GM19397 (cell line): Measurements from ENCODE around the gene SDR42E2.
"Not testable (repeated sequence)": the region's sequence is repeated elsewhere in the genome, so short reads cannot be mapped to it uniquely, and the experiment has no call there.

Experiments used
- ATAC-seq: cut with Tn5 transposase; IDR thresholded peaks from one replicate; pipeline ENCODE4 v1.9.1; 2021; ENCODE audit warnings: mild to moderate bottlenecking, moderate library complexity; ENCODE audit not compliant: unreplicated experiment

Gene SDR42E2

DNA sequence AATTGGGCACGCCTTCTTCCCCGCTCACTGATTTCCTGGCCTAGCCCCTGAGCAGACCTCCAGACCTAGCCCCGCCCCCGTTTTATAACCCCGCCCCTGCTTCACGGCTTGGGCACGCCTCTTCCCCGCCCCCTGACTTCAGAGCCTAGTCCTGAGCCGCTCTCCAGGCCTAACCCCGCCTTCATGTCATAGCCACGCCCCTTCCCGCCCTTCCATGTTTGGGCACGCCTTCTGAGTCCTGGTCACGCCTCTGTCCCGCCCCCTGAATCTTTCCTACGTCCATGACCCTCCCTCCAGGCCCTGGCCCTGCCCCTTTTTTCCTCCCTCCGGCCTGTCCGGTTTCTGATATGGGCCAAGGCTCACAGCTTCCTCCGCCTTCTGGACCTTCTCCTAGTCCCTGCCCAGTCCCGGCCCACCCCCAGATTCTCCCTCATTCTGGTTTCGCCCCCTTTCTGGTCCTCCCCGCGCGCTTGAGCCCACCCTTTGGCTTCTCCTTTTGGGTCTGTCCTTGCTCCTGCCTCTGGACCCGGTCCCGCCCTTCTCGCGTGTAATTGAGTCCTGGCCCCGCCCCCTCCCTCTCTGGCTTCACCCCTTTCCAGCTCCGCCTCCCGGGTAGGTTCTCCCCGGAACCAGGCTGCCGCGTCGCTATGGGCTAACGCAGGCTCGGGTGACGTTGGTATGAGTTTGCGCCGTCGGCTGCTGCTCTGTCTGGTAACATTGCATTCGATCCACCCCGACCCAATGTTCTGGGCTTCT is 28.6 kb downstream of the SDR42E2 start:
- ATAC-seq = peak; percentile 43

DNA sequence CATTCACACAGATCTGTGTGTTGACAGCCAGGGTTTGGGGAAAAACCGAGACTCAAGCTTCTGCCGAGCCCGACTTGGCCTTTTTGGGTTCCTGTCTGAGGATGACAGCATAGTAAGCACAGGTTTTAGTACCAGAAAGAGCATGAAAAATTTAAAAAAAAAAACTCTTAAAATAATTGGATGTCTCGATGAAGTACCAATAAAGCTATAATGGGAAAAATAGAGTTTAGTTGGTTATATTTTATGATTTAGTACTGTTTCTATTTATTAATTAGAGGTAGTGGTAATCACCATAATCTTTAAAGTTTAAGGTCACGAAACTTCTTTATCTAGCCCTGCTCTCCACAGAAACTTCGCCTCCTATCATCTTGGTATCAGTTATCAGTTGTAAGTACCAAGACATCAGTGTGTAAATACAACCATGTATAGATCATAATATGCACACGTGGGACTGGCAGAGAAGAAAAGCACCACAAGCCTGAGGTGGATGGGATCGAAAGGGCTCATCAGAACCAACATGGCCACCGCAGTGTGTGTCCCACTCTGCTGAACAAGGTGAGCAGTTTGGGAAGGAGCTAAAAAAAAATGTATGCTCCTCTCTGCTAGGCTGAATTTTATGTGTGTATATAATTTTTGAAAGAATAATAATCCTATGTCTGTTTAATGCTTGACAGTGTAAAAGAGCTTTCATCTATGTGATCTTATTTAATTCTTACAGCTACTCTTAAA is 29.4 kb downstream of the SDR42E2 start:
- no peak for ATAC-seq

DNA sequence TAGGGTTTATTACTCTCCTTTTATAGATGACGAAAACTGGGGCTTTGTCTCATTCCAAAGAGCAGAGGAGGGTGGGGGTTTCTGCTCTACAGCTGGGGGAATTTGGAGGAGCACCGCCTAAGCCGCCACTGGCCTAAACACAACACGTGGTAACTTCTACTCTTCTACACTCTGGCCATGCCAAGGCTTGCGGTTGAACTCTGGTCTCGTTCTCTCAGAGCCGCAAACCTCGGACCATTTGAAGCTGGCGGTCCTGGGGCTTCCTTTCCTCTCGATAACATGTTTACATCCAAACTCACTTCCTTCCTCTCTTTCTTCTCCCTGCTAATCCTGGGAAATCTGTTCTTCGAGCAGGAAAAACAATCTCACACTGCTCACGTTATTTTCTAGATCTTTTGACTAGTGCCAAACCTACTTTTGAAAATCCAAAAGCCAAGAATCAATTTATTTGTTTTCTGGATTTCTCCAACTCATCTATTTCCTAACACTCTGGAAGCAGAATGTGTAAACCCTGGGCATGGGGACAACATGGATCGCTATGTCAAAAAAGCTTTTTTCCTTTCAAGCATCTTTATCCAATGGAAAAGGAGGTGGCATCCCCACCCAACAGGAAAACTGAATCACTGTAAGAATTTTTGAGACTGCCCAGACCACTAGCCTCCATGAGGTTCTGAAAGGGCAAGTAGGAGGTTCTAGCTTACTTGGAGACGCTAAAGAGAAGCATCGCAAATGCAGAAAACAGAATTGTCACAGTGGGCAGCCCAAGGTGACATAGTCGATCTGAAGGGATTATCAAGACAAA is 30.2 kb downstream of the SDR42E2 start:
- no peak for ATAC-seq

DNA sequence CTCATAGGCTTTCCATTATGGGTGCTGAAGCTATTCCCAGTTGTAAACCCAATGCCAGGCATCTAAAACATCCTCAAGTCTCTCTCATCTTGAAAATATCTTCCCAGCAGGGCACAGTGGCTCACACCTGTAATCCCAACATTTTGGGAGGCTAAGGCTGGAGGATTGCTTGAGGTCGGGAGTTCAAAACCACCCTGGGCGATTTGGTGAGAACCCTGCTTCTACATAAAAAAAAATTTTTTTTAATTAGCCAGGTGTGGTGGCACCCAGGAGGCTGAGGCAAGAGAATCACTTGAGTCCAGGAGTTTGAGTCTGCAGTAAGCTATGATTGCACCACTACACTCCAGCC is 30.7 kb downstream of the SDR42E2 start:
- ATAC-seq = no peak

DNA sequence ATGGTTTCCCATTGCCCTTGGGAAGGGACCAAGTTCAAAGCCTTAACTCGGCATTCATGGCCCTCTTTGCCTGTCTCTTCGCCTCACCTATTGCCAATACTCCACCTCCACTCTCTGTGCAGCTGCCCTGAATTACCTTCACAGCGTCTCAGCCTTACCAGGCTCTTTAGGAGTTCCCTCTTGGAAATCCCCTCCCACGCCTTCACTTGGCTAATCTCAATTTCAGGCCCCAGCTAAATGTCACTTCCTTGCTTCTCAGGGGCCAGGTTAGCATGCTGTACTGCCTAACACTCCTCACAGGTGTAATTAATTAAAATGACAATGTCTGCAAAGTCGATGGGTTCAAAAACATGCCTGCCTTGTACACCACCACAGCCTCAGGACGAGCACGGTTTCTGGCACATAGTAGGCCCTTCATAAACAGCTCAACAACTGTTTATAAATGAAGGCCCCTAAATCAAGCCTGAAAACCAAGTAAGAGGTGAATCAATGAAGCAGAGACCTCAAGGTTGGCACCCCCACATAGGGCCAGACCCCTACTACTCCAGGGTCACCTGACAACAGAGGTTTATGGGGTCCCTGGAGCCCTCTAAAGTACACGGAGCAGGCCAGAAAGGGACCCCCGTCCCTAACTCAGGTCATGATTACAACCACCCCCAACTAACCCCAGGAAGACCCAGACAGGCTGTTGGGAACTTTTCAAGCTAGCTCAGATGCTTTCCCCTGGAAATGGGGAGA is 32.6 kb downstream of the SDR42E2 start:
- no peak for ATAC-seq

DNA sequence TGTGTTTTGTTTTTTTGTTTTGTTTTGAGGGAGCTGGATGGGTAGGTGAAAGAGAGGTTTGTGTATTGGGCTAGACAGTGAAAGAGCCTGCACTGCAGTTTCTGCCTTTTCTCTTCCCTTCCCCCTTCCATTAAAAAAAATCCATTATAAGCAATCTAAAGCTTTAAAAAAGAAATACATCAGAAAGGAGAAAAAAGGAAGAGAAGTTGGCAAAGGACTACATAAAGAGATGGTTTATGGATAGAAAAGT is 33.1 kb downstream of the SDR42E2 start:
- no peak for ATAC-seq

DNA sequence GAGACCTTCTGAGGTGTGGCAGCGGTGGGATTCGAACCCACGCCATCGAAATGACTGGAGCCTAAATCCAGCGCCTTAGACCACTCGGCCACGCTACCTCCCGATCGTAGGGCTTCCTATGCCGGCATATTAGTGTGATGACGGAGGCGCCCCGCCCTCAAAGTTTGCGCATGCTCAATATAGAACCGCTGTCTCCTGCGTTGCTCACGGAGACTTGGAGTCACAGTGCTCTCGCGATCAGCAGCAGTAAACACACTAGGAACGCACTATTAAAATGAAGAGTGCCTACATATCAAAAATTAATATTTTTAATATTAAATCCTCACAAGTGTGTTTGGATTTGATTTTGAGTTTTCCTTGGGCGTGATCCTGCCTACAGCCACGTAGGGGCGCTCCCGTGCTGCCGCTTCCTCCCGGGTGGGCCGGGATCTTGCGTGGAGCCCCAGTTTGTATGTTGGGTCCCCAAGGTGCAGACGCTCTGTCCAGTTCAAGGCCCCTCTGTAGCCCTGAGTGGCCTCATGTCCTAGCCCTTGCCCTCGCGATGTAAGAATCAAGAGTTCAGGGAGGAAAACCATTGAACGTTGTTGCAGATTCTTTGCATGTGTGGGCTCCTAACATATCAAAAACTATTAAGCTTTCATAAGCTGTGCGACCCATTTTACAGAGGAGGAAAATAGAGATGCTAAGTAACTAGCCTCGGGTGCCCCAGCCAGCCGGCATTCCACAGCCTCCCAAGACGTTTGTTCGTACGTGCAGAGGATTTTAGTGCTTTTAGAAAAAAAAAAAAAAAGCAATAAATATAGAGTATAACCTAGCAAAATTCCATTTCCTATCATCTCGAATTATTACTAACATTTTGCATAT is 33.6 kb downstream of the SDR42E2 start:
- ATAC-seq = no peak

DNA sequence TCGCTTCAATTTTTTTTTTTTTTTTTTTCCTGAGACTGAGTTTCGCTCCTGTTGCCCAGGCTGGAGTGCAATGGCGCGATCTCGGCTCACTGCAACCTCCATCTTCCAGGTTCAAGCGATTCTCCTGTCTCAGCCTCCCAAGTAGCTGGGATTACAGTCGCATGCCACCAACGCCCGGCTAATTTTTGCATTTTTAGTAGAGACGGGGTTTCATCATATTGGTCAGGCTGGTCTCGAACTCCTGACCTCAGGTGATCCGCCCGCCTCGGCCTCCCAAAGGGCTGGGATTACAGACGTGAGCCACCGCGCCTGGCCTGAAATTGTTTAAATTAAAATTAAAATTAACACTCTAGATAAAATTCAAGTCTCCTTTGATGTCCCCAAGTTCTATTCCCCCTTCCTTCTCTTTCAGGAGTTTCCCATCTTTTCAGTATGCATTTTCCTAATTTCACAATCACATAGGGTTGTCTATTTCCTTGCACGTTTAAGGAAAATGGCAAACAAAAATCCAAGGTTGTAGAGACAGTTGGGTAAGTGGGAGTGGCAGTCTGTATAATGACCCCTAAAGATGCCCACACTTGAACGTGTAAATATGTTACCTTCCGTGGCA is 34.4 kb downstream of the SDR42E2 start:
- not testable (repeated sequence) for ATAC-seq

DNA sequence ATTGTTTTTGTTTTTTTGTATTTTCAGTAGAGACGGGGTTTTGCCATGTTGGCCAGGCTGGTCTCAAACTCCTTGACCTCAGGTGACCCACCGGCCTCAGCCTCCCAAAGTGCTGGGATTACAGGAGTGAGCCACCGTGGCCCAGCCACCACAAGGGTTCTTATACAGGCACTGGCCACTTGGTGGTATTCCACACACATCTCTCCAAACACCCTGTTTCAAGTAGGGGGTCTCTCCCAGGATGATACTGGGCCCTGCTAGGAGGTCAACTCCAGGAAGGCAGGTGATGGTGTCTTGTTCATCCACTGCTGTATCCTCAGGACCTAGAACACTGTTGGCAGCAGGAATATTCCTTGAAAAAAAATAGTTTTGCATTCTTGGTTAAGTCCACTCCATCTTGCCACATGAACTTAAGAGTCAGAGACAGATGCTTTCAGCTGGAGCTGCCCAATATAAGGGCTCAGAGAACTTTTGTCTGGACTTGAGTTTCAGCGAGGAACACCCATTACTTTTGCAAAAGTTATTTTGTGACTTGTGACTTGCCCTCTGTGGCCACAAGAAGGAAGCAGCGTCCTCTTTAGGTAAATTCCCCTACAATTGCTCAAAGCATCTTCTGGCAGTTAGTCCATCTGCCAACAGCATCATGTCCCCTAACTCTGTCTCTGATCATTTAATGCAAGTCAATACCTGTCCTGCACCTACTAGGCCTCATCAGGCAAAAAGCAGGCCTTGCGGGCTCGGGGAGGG is 36.4 kb downstream of the SDR42E2 start:
- no peak for ATAC-seq

DNA sequence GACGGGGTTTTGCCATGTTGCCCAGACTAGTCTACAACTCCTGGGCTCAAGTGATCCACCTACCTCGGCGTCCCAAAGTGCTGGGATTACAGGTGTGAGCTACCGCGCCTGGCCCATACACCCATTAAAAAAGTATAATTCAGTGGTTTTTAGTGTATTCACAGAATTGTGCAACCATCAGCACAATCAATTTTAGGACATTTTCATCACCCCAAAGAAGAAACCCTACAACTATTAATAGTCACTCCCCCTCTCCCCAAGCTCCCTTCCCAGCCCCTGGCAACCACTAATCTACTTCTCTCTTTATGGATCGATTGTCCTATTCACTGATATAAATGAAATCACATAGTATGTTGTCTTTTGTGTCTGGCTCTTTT is 39.9 kb downstream of the SDR42E2 start:
- no peak for ATAC-seq

DNA sequence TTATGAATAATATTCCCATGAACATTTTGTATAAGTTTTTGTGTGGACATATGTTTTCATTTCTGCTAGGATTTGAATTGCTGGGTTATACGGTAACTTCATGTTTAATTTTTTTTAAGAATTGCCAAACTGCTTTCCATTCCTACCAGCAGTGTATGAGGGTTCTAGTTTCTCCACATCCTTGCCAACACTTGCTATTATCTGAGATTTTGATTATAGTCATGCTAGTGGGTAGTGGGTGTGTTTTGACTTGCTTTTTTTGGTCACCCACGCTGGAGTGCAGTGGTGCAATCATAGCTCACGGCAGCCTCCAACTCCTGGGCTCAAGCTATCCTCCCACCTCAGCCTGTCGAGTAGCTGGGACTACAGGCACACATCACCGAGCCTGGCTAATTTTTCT is 40.8 kb downstream of the SDR42E2 start:
- no peak for ATAC-seq

DNA sequence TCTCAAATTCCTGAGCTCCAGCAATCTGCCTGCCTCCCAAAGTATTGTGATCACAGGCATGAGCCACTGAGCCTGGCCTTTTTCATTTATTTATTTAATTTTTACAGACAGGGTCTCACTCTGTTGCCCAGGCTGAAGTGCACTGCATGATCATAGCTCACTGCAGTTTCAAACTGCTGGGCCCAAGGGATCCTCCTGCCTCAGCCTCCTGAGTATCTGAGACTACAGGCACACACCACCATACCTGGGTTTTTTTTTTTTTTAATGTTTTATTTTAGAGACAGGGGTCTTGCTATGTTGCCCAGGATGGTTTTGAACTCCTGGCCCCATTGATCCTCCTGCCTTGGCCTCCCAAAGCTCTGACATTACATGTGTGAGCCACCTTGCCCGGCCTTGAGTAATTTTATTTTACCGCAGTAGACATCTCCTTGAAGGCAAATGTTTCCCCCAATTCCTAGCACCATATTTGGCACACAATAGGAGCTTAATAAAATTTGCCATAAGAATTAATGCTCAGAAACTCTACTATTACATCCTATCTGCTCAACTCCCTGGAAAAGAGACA is 41.9 kb downstream of the SDR42E2 start:
- ATAC-seq = no peak

DNA sequence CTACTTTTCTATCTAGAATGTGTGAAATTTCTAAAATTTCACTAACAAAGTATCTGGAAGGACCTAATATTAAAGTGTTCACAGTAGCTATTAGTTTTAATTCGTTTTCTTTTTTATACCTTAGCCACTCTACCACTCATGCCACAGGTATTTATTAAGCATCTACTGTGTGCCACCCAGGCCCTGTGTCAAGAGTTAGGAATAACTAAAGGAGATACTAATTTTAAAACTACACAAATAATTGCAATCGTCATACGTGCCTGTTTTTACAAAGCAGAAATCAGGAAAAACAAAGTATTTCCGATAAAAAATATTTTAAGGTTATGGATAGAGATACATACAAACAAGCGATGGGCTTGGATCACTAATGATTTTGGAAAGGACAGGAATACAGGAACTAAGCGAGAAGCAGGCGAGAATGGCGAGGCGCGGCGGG is 43.3 kb downstream of the SDR42E2 start:
- ATAC-seq = no peak

DNA sequence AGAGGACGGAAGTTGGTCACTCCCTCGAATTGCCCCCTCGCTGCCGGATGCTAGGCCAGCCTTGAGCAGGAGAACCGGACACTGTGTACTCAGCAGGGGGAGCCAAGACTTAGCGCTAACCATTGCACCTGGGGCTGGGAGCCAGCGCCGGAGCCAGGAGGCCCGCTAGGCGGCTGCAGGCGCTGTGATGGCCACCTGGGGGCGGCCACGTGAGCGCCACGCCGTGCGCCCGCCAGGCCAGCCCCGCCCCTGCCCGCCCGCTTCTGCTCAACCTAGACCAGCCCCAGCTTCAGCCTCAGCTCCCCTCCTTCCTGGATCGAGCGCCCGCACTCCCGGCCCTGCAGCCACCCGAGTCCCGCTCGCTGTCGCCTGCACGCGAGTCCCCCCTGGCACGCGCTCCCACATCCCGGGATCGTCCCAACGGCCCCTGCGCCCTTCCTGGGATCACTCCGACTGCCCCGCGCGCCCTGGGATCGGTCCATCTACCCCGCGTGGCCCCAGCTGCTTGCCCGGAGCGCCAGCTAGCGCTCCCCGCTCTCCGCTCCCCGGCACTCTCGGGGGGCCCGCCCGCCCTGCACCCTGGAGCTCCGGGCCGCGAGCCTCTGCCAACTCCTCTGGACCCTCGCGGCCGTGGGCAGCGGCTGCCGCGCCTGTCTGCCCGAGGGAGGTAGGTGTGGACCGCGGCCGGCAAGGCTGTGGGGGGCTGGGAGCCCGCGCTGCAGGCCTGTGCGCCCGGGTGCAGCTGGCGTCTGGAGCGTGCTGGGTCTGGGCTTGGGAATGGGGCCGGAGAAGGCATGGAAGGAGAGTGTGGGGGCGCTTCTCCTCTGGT is 43.9 kb downstream of the SDR42E2 start, which contains the start of gene EEF2K:
EEF2K (plus strand) TSS at position 266 of the 829 bp plus-strand sequence. CDS start 19,452 bp downstream, outside the sequence.
- peak; percentile 83 for ATAC-seq

DNA sequence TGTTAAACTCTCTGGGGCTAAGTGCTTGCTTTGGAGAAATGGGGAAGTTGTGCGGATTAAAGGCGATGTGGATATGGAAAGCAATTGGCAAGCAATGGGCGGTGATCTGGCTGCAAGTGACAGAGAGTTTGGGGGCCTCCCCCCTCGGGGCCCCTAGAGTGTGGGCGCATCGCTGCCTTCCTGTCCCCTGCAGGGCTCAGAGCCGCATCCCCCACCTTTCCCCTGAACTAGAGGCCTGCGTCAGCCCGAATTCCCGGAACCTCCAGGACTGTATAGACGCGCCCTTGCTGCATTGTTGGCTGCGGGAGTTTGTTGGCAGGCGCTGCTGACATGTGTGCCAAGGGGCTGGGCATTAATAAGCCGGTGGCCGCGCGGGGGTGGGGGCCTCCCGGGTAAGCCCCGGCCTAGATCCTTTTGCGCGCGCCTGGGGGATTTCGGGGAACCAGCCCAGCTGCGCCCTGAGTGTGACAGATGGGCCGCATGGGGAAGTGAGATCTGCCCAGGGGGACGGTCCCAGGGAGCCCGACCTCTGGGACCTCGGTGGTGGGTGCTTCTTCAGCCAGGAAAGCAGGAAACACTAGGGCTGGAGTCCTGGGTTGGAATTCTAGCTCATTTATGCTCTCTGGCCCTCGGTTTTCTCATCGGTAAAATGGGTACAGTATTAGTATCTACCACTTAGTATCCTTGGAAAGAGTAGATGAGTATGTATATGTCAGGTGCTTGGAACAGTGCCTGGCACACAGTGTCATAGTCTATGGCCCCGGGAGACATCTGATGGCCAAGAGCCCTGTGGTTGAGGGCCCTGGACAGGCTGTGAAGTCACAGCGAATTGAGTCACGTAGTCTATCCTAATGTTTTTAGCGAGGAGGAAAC is 44.8 kb downstream of the SDR42E2 start:
- ATAC-seq = peak; percentile 31

DNA sequence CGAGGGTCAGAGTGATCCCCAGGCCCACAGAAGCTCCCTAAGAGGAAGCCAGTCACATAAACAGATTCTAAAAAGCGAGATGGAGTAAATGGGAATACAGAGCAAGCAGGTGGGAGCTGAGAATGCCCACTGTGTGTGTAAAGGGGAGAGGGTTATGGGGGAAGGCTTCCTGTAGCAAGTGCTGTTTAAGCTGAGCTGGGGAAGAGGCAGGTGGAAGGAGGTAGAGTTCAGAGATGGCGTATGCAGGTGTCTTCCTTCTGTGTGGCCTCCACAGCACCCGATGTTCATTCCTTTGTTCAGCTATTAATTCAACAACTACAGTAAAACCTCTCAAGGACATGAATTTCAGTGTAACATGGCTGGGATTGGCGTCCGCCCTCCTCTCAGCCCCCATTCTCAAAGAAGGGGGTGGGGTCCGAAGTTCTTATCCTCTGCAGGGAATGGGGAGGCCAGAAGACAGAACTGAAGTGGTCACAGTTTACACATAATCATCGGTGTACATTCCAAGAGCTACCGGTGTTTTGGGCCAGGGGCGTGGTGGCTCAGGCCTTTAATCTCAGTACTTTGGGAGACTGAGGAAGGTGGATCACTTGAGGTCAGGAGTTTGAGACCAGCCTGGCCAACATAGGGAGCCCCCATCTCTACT is 45.5 kb downstream of the SDR42E2 start:
- no peak for ATAC-seq
